Large intestine (tissue), 12 donors: ENCODE results near the gene FBLL1. TPM values are rescaled to one million over a fixed set of nuclear protein-coding genes. Genes with fewer than 3 reads are reported as not detected.

Source experiments
- DNase-seq, 2 donors: peaks; one replicate each; pipeline versions ENCODE4 v3.0.0 to v3.0.0-alpha.2; 2013
- H3K27ac ChIP-seq: one replicate; pipeline ENCODE4 v1.5.1; 2013; ENCODE audit warnings: low read length
- H3K27me3 ChIP-seq: 2 replicates; pipeline ENCODE4 v1.6.1; 2013; ENCODE audit warnings: low read length; ENCODE audit not compliant: control insufficient read depth, insufficient read depth
- H3K36me3 ChIP-seq: 2 replicates; pipeline ENCODE4 v1.6.1; 2013; ENCODE audit warnings: low read length; ENCODE audit not compliant: control insufficient read depth, insufficient read depth
- H3K4me1 ChIP-seq: one replicate; pipeline ENCODE4 v1.6.1; 2013; ENCODE audit warnings: low read length; ENCODE audit not compliant: control insufficient read depth, insufficient read depth
- H3K4me3 ChIP-seq: one replicate; pipeline ENCODE4 v1.5.1; 2013; ENCODE audit warnings: low read length
- H3K9me3 ChIP-seq: one replicate; pipeline ENCODE4 v1.6.1; 2013; ENCODE audit warnings: mild to moderate bottlenecking, low read depth, low read length, moderate library complexity; ENCODE audit not compliant: control insufficient read depth
- WGBS: methylation state at CpG from one replicate; pipeline ENCODE4 v1.1.5; 2013; ENCODE audit warnings: low lambda C conversion rate; ENCODE audit not compliant: insufficient coverage; 5-methylcytosine and 5-hydroxymethylcytosine counted together
- long read RNA-seq, 11 donors: transcript quantifications; one replicate each; lab custom pipeline, GENCODE V29; 2026
- polyA plus RNA-seq: library from polyadenylated mRNA; unstranded; fragments of 120-200 nt; gene quantifications from one replicate; pipeline ENCODE4 v1.2.1, GENCODE V29; 2013

The FBLL1 gene
- polyA plus RNA-seq: 4.0 TPM
- long read RNA-seq, donor 1, partial matches to known transcripts: 0 of 2 reads
- long read RNA-seq, donor 1, other reads (novel, unspliced or antisense): 0 of 2 reads
- long read RNA-seq, donor 2, transcript FBLL1-201 (1 exons, 1,519 nt): major isoform, 6 of 6 reads
- long read RNA-seq, donor 2, partial matches to known transcripts: 0 of 6 reads
- long read RNA-seq, donor 2, other reads (novel, unspliced or antisense): 0 of 6 reads
- long read RNA-seq, donor 3, partial matches to known transcripts: 0 of 4 reads
- long read RNA-seq, donor 3, other reads (novel, unspliced or antisense): 0 of 4 reads
- long read RNA-seq, donor 4, partial matches to known transcripts: 0 of 1 reads
- long read RNA-seq, donor 4, other reads (novel, unspliced or antisense): 0 of 1 reads
- long read RNA-seq, donor 5, partial matches to known transcripts: 0 of 12 reads
- long read RNA-seq, donor 5, other reads (novel, unspliced or antisense): 8 of 12 reads
- long read RNA-seq, donor 6, transcript FBLL1-201 (1 exons, 1,519 nt): major isoform, 6 of 6 reads
- long read RNA-seq, donor 6, partial matches to known transcripts: 0 of 6 reads
- long read RNA-seq, donor 6, other reads (novel, unspliced or antisense): 0 of 6 reads
- long read RNA-seq, donor 7, partial matches to known transcripts: 0 of 3 reads
- long read RNA-seq, donor 7, other reads (novel, unspliced or antisense): 0 of 3 reads
- long read RNA-seq, donor 8, partial matches to known transcripts: 0 of 2 reads
- long read RNA-seq, donor 8, other reads (novel, unspliced or antisense): 0 of 2 reads
- long read RNA-seq, donor 9, partial matches to known transcripts: 0 of 4 reads
- long read RNA-seq, donor 9, other reads (novel, unspliced or antisense): 0 of 4 reads
- long read RNA-seq, donor 10, partial matches to known transcripts: 0 of 2 reads
- long read RNA-seq, donor 10, other reads (novel, unspliced or antisense): 0 of 2 reads
- long read RNA-seq, donor 11, transcript FBLL1-201 (1 exons, 1,519 nt): major isoform, 5 of 5 reads
- long read RNA-seq, donor 11, partial matches to known transcripts: 0 of 5 reads
- long read RNA-seq, donor 11, other reads (novel, unspliced or antisense): 0 of 5 reads

DNA sequence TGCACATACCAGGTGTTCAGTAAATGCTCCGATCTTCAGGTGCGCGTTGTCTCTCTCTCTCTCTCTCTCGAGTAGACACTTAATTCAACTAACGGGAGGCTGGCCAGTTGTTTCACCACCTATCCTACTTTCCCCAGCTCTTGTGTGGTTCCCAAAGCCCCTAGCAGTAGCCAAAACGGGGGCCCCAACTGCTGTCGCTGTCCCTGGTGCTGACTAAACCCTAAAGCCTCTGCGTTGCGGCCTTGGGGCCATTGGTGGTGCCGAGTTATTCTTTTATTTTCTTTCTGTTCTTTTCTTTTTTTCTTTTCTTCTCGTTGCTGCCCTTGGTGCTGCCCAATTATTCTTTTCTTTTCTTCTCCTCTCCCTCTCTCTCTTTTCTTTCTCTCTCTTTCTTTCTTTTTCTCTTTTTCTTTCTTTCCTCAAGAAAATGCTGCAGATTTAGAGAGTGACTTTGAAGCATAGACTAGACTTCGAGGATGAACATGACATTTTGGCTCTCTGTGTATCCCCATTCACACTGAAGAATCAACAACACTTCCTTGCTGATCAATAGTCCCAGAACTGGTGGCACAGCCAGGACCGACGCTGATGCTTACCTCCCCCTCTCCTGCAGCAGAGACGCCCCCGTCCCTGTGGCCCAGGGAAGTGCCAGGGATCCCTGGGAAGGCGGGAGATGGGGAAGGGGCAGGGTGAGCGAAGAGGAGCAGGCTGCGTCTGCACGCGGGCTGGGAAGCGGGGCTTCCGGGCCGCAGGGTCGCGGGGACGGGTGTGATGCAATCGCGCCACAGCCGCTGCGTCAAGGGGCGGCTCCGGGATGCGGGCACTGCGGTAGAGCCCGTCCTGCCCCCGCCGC, at the start of gene FBLL1:
Gene FBLL1, plus strand, starts transcription at position 785 of the 853 bp plus-strand sequence. CDS start 200 bp downstream, outside the sequence.
- peaks cover 7% of the 10 kb centered on the region for H3K9me3 ChIP-seq
- peak within 1 kb of the TSS; percentile 38 for H3K4me3 ChIP-seq
- H3K4me1 ChIP-seq: peaks cover 8% of the 10 kb centered on the region
- WGBS: 3% methylated on average over 6 of the region's 38 CpGs
- H3K27ac ChIP-seq: no peak within 1 kb of the TSS
- DNase-seq: peak; percentile 9 to 54
- peaks cover 28% of the 10 kb centered on the region for H3K27me3 ChIP-seq
- no peaks in the 10 kb centered on the region for H3K36me3 ChIP-seq

GRCh38 chr5:168480601-168481000, 48.5 kb upstream of the FBLL1 start:
- Histone ChIP-seq H3K9me3 (no peaks in the 10 kb centered on the region), H3K4me3 (no peak overlapping the region), H3K27me3 (no peaks in the 10 kb centered on the region), H3K4me1 (peaks cover 11% of the 10 kb centered on the region), H3K36me3 (no peaks in the 10 kb centered on the region), H3K27ac (no peak overlapping the region)
- WGBS: 100% methylated on average over 1 of the region's 3 CpGs
- no peak for DNase-seq

DNA sequence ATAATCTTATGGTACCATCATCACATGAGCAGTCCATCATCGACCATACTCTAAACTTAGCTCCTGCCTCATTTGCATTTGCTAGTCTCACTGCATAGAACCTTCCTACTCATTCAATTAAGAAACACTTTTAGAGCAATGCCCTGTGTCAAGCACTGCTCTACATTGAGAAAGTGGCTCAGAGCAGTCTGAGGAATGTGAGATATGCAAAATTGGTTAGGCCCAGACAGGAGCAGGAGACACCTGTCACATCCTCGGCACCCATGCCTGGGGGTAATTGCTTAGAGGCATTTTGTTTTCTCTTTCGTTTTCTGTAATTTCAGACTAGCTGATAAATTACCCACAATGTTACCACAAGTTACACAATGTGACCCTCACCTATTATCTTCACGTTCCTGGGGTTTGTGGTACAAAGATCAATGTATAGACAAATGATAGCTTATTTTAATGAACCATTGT, 47.7 kb upstream of the FBLL1 start:
- DNase-seq: peak; percentile 42 to 60
- no peaks in the 10 kb centered on the region for H3K36me3 ChIP-seq
- H3K27me3 ChIP-seq: no peaks in the 10 kb centered on the region
- WGBS: no CpG with 5 or more reads among the region's 4 CpGs
- peak overlapping the region; percentile 58 for H3K27ac ChIP-seq
- no peaks in the 10 kb centered on the region for H3K9me3 ChIP-seq
- H3K4me1 ChIP-seq: peaks cover 15% of the 10 kb centered on the region
- H3K4me3 ChIP-seq: no peak overlapping the region

DNA sequence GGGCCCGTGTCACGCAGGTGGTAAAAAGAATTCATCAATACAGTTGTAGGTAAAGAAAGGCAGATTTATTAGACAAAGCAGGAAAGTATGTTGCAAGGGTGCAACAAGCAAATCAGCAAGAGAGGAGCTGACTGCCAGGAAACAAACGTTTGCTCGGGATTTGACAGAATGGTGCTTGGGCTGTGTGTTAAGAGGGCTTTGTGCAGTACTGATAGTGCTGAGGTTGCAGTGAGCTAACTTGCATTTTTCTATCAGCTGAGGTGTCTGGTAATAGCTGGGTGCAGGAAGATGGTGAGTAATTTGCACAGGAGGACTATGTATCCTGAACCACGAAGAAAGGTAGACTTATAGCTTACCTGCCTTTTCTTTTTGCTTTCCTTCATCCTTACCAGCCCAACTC, 46.7 kb upstream of the FBLL1 start:
- Histone ChIP-seq H3K27me3 (no peaks in the 10 kb centered on the region), H3K4me3 (no peak overlapping the region), H3K27ac (peak overlapping the region; percentile 58), H3K9me3 (no peaks in the 10 kb centered on the region), H3K4me1 (peaks cover 15% of the 10 kb centered on the region), H3K36me3 (no peaks in the 10 kb centered on the region)
- 40% methylated on average over 1 of the region's 5 CpGs for WGBS
- peak; percentile 26 to 46 for DNase-seq

DNA sequence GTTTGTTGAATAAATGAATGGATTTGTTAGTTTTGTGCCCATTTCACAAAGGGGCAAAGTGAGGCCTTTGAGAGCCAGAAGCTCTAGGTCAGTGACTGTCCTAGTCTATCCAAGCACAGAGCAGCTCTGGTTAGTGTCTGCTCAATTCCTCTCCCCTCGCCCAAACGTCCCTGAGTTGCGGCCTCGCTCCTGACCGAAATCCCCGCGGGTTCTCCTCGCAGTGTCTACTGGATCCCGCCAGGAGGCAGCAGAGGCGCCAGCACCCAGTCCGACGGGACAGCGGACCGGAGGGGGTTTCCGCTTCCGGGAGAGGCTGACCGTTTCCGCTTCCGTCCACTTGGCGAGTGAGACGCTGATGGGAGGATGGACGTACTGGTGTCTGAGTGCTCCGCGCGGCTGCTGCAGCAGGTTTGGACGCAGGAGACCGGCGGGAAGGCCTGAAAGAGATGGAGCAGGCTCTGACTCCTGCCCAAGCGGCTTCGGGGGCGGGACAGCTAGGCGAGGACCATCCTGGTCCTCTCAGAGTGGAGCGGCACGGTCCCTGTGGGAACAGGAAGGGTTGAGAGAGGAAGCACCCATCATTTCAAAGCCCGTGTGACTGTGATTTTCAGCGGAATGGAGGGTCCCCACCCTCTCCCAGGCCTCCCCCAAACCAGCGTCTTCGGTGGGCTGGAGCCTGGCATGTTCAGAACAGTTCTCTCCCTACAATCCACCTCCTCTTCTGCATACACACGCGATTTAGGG, 42.8 kb upstream of the FBLL1 start, which contains the start of gene RARS1:
Gene RARS1, plus strand, starts transcription at position 336 of the 744 bp plus-strand sequence. Its CDS starts 28 bp downstream, at position 364.
- Histone ChIP-seq H3K4me1 (peaks cover 14% of the 10 kb centered on the region), H3K36me3 (peaks cover 28% of the 10 kb centered on the region), H3K27me3 (no peaks in the 10 kb centered on the region), H3K4me3 (peak within 1 kb of the TSS; percentile 91), H3K27ac (peak within 1 kb of the TSS; percentile 72), H3K9me3 (no peaks in the 10 kb centered on the region)
- peak; percentile 91 to 92 for DNase-seq
- WGBS: 20% methylated on average over 1 of the region's 40 CpGs

DNA sequence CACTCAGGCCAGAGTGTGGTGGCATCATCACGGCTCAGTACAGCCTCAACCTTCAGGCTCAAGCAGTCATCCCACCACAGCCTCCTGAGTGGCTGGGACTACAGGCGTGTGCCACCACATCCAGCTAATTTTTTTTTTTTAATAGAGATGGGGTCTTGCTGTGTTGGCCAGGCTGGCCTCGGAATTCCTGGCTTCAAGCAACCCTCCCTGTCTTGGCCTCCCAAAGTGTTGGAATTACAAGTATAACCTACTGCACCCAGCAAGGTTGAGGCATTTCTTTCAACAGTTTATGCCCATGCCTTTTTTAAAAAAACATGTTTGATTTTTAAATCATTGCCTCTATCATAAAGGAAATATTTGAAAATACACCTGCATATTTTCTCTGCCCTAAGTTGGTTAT, 40.0 kb upstream of the FBLL1 start:
- no peak overlapping the region for H3K4me3 ChIP-seq
- H3K9me3 ChIP-seq: no peaks in the 10 kb centered on the region
- H3K27me3 ChIP-seq: no peaks in the 10 kb centered on the region
- 90% methylated on average over 2 of the region's 3 CpGs for WGBS
- H3K36me3 ChIP-seq: peaks cover 50% of the 10 kb centered on the region
- H3K27ac ChIP-seq: no peak overlapping the region
- peaks cover 6% of the 10 kb centered on the region for H3K4me1 ChIP-seq
- no peak for DNase-seq

DNA sequence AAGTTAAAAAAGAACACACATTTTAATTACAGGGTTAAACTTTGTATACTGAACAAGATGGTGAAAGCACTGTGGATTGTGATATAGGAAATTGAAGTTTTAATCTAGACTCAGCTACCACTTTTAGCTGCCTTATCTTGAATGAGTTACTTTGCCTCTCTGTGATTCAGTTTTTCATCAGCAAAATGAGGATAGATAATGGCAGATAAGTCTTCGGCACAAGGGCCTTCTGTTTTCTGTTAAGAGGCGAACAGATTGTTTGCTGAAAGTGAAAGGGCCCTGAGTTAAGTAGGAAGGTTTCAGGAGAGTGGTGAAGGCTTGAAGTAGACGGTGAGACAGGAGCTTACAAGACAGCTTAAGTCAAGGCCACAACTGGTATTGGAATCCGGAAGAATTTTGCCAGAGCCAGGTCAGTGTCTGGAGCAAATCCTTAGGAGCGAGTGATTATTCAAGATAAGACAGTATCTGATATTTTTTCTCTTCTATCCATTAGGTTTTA, 35.0 kb upstream of the FBLL1 start:
- Histone ChIP-seq H3K4me1 (no peaks in the 10 kb centered on the region), H3K4me3 (no peak overlapping the region), H3K27ac (no peak overlapping the region), H3K36me3 (peaks cover 83% of the 10 kb centered on the region), H3K27me3 (no peaks in the 10 kb centered on the region), H3K9me3 (no peaks in the 10 kb centered on the region)
- DNase-seq: no peak
- WGBS: 67% methylated on average over 4 of the region's 5 CpGs

- Histone ChIP-seq H3K4me3 (no peak overlapping the region), H3K9me3 (no peaks in the 10 kb centered on the region), H3K4me1 (no peaks in the 10 kb centered on the region), H3K27me3 (no peaks in the 10 kb centered on the region), H3K36me3 (peaks cover 49% of the 10 kb centered on the region), H3K27ac (no peak overlapping the region)
- no peak for DNase-seq
- WGBS: no CpG with 5 or more reads among the region's 7 CpGs
These were observed 26.4 kb upstream of the FBLL1 start for GRCh38 chr5:168502563-168503237.
